HG03060 (cell line): Measurements from ENCODE around the gene PMFBP1.
"Not testable (repeated sequence)": the region's sequence is repeated elsewhere in the genome, so short reads cannot be mapped to it uniquely, and the experiment has no call there.

Source experiments
- ATAC-seq: cut with Tn5 transposase; IDR thresholded peaks from one replicate; pipeline ENCODE4 v1.9.1; 2021; ENCODE audit warnings: low read depth, moderate number of reproducible peaks; ENCODE audit not compliant: unreplicated experiment

PMFBP1 gene

GRCh38 chr16:72108353-72109102, 63.4 kb downstream of the PMFBP1 start:
- ATAC-seq: no peak

GRCh38 chr16:72107371-72107770, 64.6 kb downstream of the PMFBP1 start:
- no peak for ATAC-seq

GRCh38 chr16:72105978-72106377, 66.0 kb downstream of the PMFBP1 start:
- no peak for ATAC-seq

- ATAC-seq: no peak
Measured at GRCh38 chr16:72104905-72105304, 67.0 kb downstream of the PMFBP1 start.

GRCh38 chr16:72101195-72101594, 70.8 kb downstream of the PMFBP1 start:
- no peak for ATAC-seq

- ATAC-seq: peak; percentile 89
Measured at GRCh38 chr16:72099377-72099818, 72.6 kb downstream of the PMFBP1 start.

- ATAC-seq: no peak
Measured at GRCh38 chr16:72098936-72099335, 73.0 kb downstream of the PMFBP1 start.

GRCh38 chr16:72094266-72094610, 77.7 kb downstream of the PMFBP1 start:
- no peak for ATAC-seq

- peak; percentile 98 for ATAC-seq
Measured at GRCh38 chr16:72093448-72094265, 78.3 kb downstream of the PMFBP1 start, which contains the start of the genes DHX38 and TXNL4B. Gene DHX38, plus strand, starts transcription at chr16:72093847. Its CDS starts 2,311 bp downstream, at chr16:72096158. Gene TXNL4B, minus strand, starts transcription at chr16:72093620. Its CDS starts 2,871 bp downstream, at chr16:72090749.

- ATAC-seq: no peak
Measured at GRCh38 chr16:72092832-72093447, 79.0 kb downstream of the PMFBP1 start.

- no peak for ATAC-seq
Measured at GRCh38 chr16:72091217-72091616, 80.7 kb downstream of the PMFBP1 start.

- no peak for ATAC-seq
Measured at GRCh38 chr16:72085002-72085401, 87.0 kb downstream of the PMFBP1 start.

- no peak for ATAC-seq
Measured at GRCh38 chr16:72084445-72084844, 87.5 kb downstream of the PMFBP1 start.

GRCh38 chr16:72083778-72084404, 88.1 kb downstream of the PMFBP1 start:
- no peak for ATAC-seq

- not testable (repeated sequence) for ATAC-seq
Measured at GRCh38 chr16:72076991-72077706, 94.8 kb downstream of the PMFBP1 start.

- ATAC-seq: not testable (repeated sequence)
Measured at GRCh38 chr16:72075067-72075466, 96.9 kb downstream of the PMFBP1 start.

GRCh38 chr16:72073560-72074230, 98.3 kb downstream of the PMFBP1 start:
- ATAC-seq: no peak

GRCh38 chr16:72072514-72073342, 99.2 kb downstream of the PMFBP1 start:
- ATAC-seq: no peak
